IPS DF 6.9 (cell line): ENCODE measurements around the gene EP400.

Experiments
- DNase-seq: peaks from one replicate; pipeline ENCODE4 v3.0.0-alpha.2; 2013; ENCODE audit warnings: low read depth, low spot score
- H3K27ac ChIP-seq: one replicate; pipeline ENCODE4 v1.5.1; 2013; ENCODE audit warnings: low read length, control low read depth
- H3K27me3 ChIP-seq: 2 replicates; pipeline ENCODE4 v1.6.1; 2013; ENCODE audit warnings: mild to moderate bottlenecking, low read length; ENCODE audit not compliant: control insufficient read depth, insufficient read depth
- H3K36me3 ChIP-seq: 2 replicates; pipeline ENCODE4 v1.6.1; 2013; ENCODE audit warnings: low read length; ENCODE audit not compliant: control insufficient read depth, insufficient read depth
- H3K4me1 ChIP-seq: 2 replicates; pipeline ENCODE4 v1.6.1; 2013; ENCODE audit warnings: low read length; ENCODE audit not compliant: control insufficient read depth, insufficient read depth
- H3K4me3 ChIP-seq: 2 replicates; pipeline ENCODE4 v1.5.1; 2013; ENCODE audit warnings: mild to moderate bottlenecking, low read length
- H3K9me3 ChIP-seq: 2 replicates; pipeline ENCODE4 v1.6.1; 2013; ENCODE audit warnings: low read length, inconsistent platforms; ENCODE audit not compliant: control insufficient read depth, insufficient read depth
- WGBS: extraction: QIAGEN DNeasy Blood & Tissue Kit; methylation state at CpG from one replicate; pipeline ENCODE4 v1.1.7; 2013; ENCODE audit warnings: mixed read lengths, missing lambda C conversion rate; ENCODE audit not compliant: insufficient read length, insufficient coverage; 5-methylcytosine and 5-hydroxymethylcytosine counted together

The EP400 gene

GRCh38 chr12:131928711-131929580, 20.8 kb upstream of the EP400 start, which contains the start of gene PUS1:
Gene PUS1, plus strand, starts transcription at chr12:131929276. Its CDS starts 447 bp downstream, at chr12:131929723.
- peak; percentile 85 for DNase-seq
- H3K27me3 ChIP-seq = no peaks in the 10 kb centered on the region
- H3K27ac ChIP-seq = no peak within 1 kb of the TSS
- H3K36me3 ChIP-seq = peaks cover 23% of the 10 kb centered on the region
- H3K4me3 ChIP-seq = peak within 1 kb of the TSS; percentile 95
- no CpG with 5 or more reads among the region's 84 CpGs for WGBS
- no peaks in the 10 kb centered on the region for H3K4me1 ChIP-seq
- no peaks in the 10 kb centered on the region for H3K9me3 ChIP-seq

GRCh38 chr12:131929581-131930456, 19.9 kb upstream of the EP400 start:
- peak overlapping the region; percentile 95 for H3K4me3 ChIP-seq
- no CpG with 5 or more reads among the region's 87 CpGs for WGBS
- no peaks in the 10 kb centered on the region for H3K4me1 ChIP-seq
- H3K36me3 ChIP-seq = peaks cover 29% of the 10 kb centered on the region
- no peaks in the 10 kb centered on the region for H3K9me3 ChIP-seq
- no peaks in the 10 kb centered on the region for H3K27me3 ChIP-seq
- DNase-seq = no peak
- no peak overlapping the region for H3K27ac ChIP-seq

- DNase-seq = no peak
- H3K36me3 ChIP-seq = peaks cover 29% of the 10 kb centered on the region
- H3K27me3 ChIP-seq = no peaks in the 10 kb centered on the region
- H3K4me3 ChIP-seq = peak overlapping the region; percentile 95; the same call in 1 of the 2 replicates
- H3K27ac ChIP-seq = no peak overlapping the region
- no peaks in the 10 kb centered on the region for H3K4me1 ChIP-seq
- no CpG with 5 or more reads among the region's 9 CpGs for WGBS
- H3K9me3 ChIP-seq = no peaks in the 10 kb centered on the region
These were observed 19.2 kb upstream of the EP400 start for GRCh38 chr12:131930510-131930909.

- H3K9me3 ChIP-seq = no peaks in the 10 kb centered on the region
- H3K4me3 ChIP-seq = no peak overlapping the region
- H3K27ac ChIP-seq = no peak overlapping the region
- H3K4me1 ChIP-seq = no peaks in the 10 kb centered on the region
- H3K27me3 ChIP-seq = no peaks in the 10 kb centered on the region
- H3K36me3 ChIP-seq = peaks cover 29% of the 10 kb centered on the region
- no CpG with 5 or more reads among the region's 8 CpGs for WGBS
- no peak for DNase-seq
These were observed 16.4 kb upstream of the EP400 start for GRCh38 chr12:131933387-131933786.

- H3K4me3 ChIP-seq = no peak overlapping the region
- no peak overlapping the region for H3K27ac ChIP-seq
- H3K27me3 ChIP-seq = no peaks in the 10 kb centered on the region
- peaks cover 36% of the 10 kb centered on the region for H3K36me3 ChIP-seq
- WGBS = no CpG with 5 or more reads among the region's 11 CpGs
- no peaks in the 10 kb centered on the region for H3K4me1 ChIP-seq
- no peaks in the 10 kb centered on the region for H3K9me3 ChIP-seq
- DNase-seq = no peak
These were observed 15.2 kb upstream of the EP400 start for GRCh38 chr12:131934535-131934934.

- peaks cover 38% of the 10 kb centered on the region for H3K36me3 ChIP-seq
- H3K4me1 ChIP-seq = no peaks in the 10 kb centered on the region
- no peak for DNase-seq
- no CpG with 5 or more reads among the region's 7 CpGs for WGBS
- no peaks in the 10 kb centered on the region for H3K27me3 ChIP-seq
- H3K4me3 ChIP-seq = no peak overlapping the region
- no peaks in the 10 kb centered on the region for H3K9me3 ChIP-seq
- H3K27ac ChIP-seq = no peak overlapping the region
These were observed 11.7 kb upstream of the EP400 start for GRCh38 chr12:131938082-131938481.

- no peaks in the 10 kb centered on the region for H3K4me1 ChIP-seq
- H3K27ac ChIP-seq = no peak overlapping the region
- H3K36me3 ChIP-seq = peaks cover 32% of the 10 kb centered on the region
- no peaks in the 10 kb centered on the region for H3K27me3 ChIP-seq
- DNase-seq = no peak
- no CpG with 5 or more reads among the region's 16 CpGs for WGBS
- H3K4me3 ChIP-seq = no peak overlapping the region
- no peaks in the 10 kb centered on the region for H3K9me3 ChIP-seq
These were observed 10.7 kb upstream of the EP400 start for GRCh38 chr12:131939007-131939406.

- Histone ChIP-seq H3K4me1 (no peaks in the 10 kb centered on the region), H3K36me3 (peaks cover 30% of the 10 kb centered on the region), H3K9me3 (no peaks in the 10 kb centered on the region), H3K27ac (no peak overlapping the region), H3K4me3 (no peak overlapping the region), H3K27me3 (no peaks in the 10 kb centered on the region)
- no peak for DNase-seq
- no CpG with 5 or more reads among the region's 8 CpGs for WGBS
These were observed 9.6 kb upstream of the EP400 start for GRCh38 chr12:131940141-131940547.

- H3K36me3 ChIP-seq = peaks cover 30% of the 10 kb centered on the region
- WGBS = no CpG with 5 or more reads among the region's 46 CpGs
- H3K4me1 ChIP-seq = no peaks in the 10 kb centered on the region
- no peak overlapping the region for H3K27ac ChIP-seq
- DNase-seq = no peak
- H3K9me3 ChIP-seq = no peaks in the 10 kb centered on the region
- H3K27me3 ChIP-seq = no peaks in the 10 kb centered on the region
- no peak overlapping the region for H3K4me3 ChIP-seq
These were observed 8.4 kb upstream of the EP400 start for GRCh38 chr12:131941116-131941986.

- Histone ChIP-seq H3K4me3 (no peak overlapping the region), H3K4me1 (no peaks in the 10 kb centered on the region), H3K9me3 (no peaks in the 10 kb centered on the region), H3K36me3 (peaks cover 30% of the 10 kb centered on the region), H3K27ac (no peak overlapping the region), H3K27me3 (no peaks in the 10 kb centered on the region)
- DNase-seq = no peak
- WGBS = no CpG with 5 or more reads among the region's 7 CpGs
These were observed 7.8 kb upstream of the EP400 start for GRCh38 chr12:131941987-131942341.
